Endothelial cell of umbilical vein (primary cell): ENCODE measurements around the gene RER1.

ENCODE experiments used
- EZH2 ChIP-seq: IDR thresholded peaks from 2 replicates; pipeline ENCODE4 v1.6.1; 2012; ENCODE audit warnings: borderline replicate concordance, low read depth, mild to moderate bottlenecking, moderate library complexity, low read length, inconsistent platforms; ENCODE audit not compliant: severe bottlenecking
- FOS ChIP-seq: IDR thresholded peaks from 2 replicates; pipeline ENCODE4 v1.6.1; 2011; ENCODE audit warnings: mild to moderate bottlenecking, low read length, moderate library complexity, borderline replicate concordance; ENCODE audit not compliant: insufficient read depth
- GATA2 ChIP-seq: IDR thresholded peaks from 2 replicates; pipeline ENCODE4 v1.7.0; 2011; ENCODE audit warnings: low read depth, mild to moderate bottlenecking, moderate library complexity, mixed read lengths, low read length; ENCODE audit not compliant: insufficient read length, insufficient read depth
- MYC ChIP-seq: IDR thresholded peaks from one replicate; pipeline ENCODE4 v1.6.1; 2011; ENCODE audit warnings: mild to moderate bottlenecking, low read depth, low read length
- POLR2A ChIP-seq: IDR thresholded peaks from 2 replicates; pipeline ENCODE4 v1.6.1; 2012; ENCODE audit warnings: low read depth, mild to moderate bottlenecking, control low read depth, low read length
- POLR2AphosphoS5 ChIP-seq: IDR thresholded peaks from 2 replicates; pipeline ENCODE4 v1.6.1; 2012; ENCODE audit warnings: low read depth, mild to moderate bottlenecking, control low read depth, low read length, moderate library complexity; ENCODE audit not compliant: insufficient read depth
- TF ChIP-seq, protein P1 (sequence below), 2 donors: IDR thresholded peaks; 1 replicate in 1 of 2; 2 replicates in 1 of 2; pipeline ENCODE4 v1.5.1; 2011; ENCODE audit warnings: low read length in 2 of 2, mild to moderate bottlenecking in 2 of 2, moderate library complexity in 2 of 2, control low read depth in 1 of 2, inconsistent platforms in 1 of 2, low read depth in 1 of 2; ENCODE audit not compliant: insufficient read depth in 1 of 2; ENCODE audit errors: extremely low read depth in 1 of 2

DNA sequence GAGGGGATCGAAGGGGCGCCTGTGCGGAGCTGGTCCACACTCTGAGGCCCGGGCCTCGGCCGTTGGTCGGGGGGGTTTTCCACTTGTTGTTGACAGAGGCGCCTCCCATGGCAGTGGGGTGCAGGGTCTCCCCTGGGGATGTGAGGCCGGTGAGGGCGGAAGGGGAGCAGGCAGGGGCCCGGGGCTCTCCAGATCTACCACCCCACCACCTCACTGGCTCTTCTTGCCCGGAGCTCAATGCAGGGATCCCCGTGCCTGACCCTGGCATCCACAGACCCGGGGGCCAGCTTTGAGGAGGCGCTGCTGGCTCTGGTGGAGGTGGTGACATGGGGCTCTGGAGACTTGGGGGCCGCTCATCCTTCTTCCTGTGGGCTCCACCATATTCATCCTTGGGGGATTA lies 27.8 kb downstream of the RER1 start:
- TF ChIP-seq, protein P1, sequence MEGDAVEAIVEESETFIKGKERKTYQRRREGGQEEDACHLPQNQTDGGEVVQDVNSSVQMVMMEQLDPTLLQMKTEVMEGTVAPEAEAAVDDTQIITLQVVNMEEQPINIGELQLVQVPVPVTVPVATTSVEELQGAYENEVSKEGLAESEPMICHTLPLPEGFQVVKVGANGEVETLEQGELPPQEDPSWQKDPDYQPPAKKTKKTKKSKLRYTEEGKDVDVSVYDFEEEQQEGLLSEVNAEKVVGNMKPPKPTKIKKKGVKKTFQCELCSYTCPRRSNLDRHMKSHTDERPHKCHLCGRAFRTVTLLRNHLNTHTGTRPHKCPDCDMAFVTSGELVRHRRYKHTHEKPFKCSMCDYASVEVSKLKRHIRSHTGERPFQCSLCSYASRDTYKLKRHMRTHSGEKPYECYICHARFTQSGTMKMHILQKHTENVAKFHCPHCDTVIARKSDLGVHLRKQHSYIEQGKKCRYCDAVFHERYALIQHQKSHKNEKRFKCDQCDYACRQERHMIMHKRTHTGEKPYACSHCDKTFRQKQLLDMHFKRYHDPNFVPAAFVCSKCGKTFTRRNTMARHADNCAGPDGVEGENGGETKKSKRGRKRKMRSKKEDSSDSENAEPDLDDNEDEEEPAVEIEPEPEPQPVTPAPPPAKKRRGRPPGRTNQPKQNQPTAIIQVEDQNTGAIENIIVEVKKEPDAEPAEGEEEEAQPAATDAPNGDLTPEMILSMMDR (IDR thresholded peaks at IDR 0.05; ENCODE audit: extremely low read depth in 1 of 2, insufficient read depth in 1 of 2, low read depth in 1 of 2, low read length in 2 of 2) = no peak
- TF ChIP-seq POLR2AphosphoS5 (no peak), GATA2 (no peak), EZH2 (no peak), POLR2A (no peak), MYC (no peak), FOS (no peak)
